NB4 (cell line): ENCODE results near the gene SLC37A3.

Experiments used
- MYC ChIP-seq: IDR thresholded peaks from 2 replicates; pipeline ENCODE4 v1.6.1; 2011; ENCODE audit warnings: low read depth, low read length
- POLR2A ChIP-seq: IDR thresholded peaks from 2 replicates; pipeline ENCODE4 v1.6.1; 2011; ENCODE audit warnings: mild to moderate bottlenecking; ENCODE audit not compliant: insufficient read length; ENCODE audit errors: extremely low read depth
- TF ChIP-seq, protein P1 (sequence below): IDR thresholded peaks from one replicate; pipeline ENCODE4 v1.5.1; 2012; ENCODE audit warnings: low read depth, low read length

DNA sequence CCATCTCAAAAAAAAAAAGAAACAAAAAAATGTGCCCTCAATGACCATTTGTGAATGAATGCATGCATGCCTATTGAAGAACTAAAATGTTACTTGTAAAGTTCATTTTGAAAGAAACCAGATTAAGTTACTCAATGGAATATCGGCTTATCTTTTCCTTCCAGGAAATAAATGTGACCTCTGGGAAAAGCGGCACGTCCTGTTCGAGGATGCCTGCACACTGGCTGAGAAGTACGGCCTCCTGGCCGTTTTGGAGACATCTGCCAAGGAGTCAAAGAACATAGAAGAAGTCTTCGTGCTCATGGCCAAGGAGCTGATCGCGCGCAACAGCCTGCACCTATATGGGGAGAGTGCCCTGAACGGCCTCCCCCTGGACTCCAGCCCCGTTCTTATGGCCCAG is 27.4 kb upstream of the SLC37A3 start:
- TF ChIP-seq, protein P1, sequence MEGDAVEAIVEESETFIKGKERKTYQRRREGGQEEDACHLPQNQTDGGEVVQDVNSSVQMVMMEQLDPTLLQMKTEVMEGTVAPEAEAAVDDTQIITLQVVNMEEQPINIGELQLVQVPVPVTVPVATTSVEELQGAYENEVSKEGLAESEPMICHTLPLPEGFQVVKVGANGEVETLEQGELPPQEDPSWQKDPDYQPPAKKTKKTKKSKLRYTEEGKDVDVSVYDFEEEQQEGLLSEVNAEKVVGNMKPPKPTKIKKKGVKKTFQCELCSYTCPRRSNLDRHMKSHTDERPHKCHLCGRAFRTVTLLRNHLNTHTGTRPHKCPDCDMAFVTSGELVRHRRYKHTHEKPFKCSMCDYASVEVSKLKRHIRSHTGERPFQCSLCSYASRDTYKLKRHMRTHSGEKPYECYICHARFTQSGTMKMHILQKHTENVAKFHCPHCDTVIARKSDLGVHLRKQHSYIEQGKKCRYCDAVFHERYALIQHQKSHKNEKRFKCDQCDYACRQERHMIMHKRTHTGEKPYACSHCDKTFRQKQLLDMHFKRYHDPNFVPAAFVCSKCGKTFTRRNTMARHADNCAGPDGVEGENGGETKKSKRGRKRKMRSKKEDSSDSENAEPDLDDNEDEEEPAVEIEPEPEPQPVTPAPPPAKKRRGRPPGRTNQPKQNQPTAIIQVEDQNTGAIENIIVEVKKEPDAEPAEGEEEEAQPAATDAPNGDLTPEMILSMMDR, result no peak
- TF ChIP-seq POLR2A, result no peak
- TF ChIP-seq MYC, result no peak
